ENCODE results near the gene GTF2F2.

- no peak for TF ChIP-seq CTCF (IDR thresholded peaks at IDR 0.05 in 8 of 11, conservative IDR thresholded peaks at IDR 0.05 in 3 of 11)
- no peak for TF ChIP-seq POLR2AphosphoS5 (IDR thresholded peaks at IDR 0.05)
Measured at GRCh38 chr13:45295536-45295935, 175.2 kb downstream of the GTF2F2 start.

Measured in spleen (tissue), 7 donors.